NCI-H1436 (cell line): Measurements from ENCODE around the gene PDZD8.

ENCODE experiments used
- DNase-seq: peaks from one replicate; lab custom pipeline; 2025; lab: John Stamatoyannopoulos, UW

The PDZD8 gene

DNA sequence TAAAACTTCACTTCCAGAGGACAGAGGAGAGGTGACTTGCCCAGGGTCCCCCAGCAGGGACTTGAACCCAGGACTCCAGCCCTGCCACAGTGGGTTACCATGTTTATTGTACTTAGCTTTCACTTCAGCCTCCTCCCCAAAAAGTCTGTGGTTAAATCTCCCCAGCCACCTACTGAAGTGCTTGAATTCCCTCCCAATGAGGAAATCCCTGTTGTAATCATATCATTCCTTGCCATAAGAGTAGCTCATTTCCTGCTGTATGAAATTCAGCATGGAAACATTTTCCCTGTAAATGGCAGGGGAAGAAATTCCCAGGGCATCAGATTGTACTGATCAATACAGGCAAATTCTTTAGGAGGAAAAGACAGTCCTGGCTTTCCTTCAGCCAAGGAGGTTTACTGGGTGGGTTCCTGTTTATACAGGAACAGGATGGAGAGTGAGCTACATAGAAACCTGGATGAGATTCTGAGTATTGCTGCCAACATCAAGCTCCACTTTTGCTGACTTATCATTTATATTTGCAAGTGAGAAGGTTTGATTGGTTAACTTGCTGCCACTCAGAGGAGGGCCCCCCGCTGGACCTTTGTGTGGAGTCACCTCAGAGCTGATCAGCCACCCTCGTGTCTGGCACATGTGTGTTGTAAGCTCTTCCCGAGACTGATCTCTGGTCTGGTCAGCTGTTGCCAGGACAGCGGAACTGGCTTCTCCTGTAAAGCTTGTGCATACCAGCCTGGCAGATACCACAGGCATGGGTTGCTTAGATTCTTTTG lies 16.4 kb upstream of the PDZD8 start:
- no peak for DNase-seq

DNA sequence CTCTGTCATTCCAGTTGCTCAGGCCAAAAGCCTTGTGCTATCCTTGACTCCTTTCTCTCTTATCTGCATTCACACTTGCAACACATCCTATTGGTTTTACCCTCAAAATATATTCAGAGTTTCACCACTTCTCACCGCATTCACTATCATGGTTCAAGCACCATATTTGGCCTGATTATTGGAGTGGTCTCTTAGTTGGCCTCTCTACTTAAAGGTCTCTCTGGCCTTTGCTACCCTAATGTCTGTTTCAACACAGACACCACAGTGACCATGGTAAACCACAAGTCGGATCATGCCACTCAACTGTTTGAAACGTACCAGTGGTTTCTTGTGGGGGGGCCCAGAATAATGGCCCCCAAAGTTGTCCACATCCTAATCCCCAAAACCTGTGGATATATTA lies 15.2 kb upstream of the PDZD8 start:
- DNase-seq, result no peak

DNA sequence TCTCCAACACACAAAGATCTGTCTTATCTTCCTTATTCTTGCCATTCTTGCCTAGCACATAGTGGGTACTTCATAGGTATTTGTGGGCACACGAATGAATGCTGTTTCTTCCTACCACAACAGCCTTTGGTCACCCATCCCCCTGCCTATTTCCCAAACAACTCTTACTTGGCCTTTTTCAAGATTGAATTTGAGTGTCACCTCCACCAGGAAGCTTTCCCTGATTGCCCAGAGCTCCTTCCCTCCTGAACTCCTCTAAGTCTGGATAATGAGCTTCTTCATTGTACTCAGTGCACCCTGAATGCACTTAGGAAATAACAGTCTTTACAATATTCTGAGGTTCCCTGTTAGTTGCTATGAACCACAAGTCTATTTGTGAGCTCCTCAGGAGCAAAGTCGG lies 11.6 kb upstream of the PDZD8 start:
- DNase-seq, result no peak

DNA sequence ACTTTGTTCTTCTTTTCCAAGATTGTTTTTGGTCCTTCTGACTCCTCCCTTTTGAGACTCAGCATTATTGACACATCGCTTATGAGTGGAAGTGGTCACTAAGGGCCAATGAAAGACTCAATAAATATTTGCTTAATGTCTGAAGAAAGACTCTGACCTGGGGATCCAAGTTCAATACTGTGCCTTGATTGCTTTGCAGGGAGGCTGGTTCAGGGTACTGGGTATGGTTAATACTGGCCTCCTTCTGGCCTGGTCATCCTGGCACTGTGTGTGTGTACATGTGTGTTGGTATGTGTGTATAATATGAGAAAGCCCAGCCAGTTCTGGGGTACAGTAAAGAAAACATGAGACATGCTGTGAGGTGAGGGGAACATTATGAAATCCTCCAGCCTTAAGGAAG lies 7.6 kb upstream of the PDZD8 start:
- no peak for DNase-seq

DNA sequence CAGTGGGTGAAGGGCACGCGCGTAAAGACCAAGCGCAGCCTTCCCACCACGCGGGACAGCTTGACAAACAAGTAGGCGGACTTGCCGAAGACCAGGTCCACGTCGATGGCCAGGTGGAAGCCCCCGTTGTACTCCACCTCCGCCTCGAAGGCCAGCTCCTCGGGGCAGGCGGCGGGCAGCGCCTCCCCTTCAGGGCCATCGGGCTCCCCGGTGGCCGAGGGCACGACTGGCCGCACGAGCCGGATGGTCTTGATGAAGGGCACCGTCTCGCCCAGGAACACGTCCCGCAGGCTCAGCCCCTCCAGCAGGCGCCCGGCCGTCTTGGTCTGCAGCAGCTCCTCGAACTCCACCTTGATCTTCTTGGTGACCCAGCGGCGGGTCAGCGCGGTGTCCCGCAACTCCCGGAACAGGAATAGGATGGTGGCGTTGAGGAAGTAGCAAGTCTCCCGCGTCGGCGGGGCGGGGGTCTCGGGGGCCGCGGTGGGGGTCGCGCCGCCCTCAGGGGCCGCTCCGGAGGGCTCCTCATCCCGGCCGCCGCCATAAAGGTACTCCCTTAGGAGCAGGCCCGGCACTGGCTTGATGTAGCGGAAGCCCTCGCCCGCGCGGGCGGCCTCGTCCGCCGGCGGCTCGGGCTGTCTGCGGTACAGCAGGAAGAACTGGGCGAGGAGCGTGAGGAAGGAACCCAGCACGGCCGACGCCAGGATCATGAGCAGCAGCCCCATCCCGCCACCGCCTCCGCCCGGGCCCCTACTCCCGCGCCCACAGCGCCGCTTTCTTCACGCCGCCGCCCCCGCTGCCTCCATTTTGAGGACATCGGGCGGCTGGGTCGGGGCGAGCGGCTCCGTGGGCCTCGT lies 507 bp downstream of the PDZD8 start:
- peak; percentile 47 for DNase-seq

DNA sequence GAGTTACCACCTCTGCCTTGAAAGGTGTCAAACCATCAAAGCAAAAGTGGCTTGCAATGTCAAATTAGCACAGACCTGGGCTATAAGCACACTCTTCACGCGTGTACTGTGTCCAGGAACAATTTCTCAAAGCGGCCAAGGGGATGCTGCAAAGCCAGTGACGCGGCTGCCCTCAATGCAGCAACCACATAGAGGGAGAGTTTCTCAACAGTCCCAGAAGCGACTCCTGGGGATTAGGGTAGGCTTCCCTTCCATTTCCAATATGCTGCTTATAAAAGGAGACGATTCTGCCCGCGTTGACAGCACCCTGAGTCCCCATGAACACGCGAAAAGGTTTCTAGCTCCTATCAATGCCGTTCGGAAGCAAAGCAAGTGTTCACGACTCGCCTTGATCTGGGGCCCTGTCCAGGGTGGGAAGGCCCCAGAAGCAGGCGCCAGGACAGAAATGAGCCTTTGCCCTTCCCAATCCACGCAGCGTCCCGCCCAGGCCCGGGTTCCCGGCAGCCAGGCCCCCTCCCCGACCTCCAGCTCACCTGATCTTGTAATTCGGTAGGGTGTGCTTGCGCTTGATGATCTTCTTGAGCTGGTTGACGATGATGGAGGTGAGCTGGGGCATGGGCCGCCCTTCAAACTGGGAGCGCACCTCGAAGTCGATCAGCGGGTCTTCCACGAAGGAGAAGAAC lies 1.3 kb downstream of the PDZD8 start:
- no peak for DNase-seq

DNA sequence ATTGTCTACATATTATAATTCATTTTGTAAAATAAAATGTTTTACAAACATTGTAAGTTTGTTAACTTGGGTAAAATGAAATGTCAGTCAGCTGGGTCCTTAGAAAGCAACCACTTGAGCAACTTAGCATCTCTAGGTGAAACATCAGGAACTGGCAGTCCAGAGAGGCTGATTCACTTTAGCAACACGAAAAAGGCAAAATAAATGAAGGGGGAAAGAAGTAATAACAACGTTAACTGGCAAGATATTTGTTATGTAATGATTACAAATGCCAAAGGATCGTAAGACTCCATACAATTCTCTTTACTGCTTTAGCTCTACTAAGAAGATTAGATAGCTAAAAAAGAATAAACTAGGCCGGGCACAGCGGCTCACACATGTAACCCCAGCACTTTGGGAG lies 5.0 kb downstream of the PDZD8 start:
- DNase-seq, result no peak

DNA sequence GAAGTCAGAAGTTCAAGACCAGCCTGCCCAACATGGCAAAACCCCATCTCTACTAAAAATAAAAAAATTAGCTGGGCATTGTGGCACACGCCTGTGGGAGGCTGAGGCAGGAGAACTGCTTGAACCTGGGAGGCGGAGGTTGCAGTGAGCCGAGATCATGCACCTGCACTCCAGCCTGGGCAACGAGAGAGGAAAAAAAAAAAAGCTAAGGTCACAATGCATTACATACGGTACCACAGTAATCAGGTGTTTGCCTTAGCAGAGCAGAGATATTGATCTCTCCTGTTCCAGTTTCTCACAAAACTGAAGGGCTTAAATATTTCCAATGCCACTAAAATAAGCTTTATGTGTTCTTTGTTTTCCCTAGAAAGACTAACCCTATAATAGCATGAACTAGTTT lies 7.5 kb downstream of the PDZD8 start:
- no peak for DNase-seq

DNA sequence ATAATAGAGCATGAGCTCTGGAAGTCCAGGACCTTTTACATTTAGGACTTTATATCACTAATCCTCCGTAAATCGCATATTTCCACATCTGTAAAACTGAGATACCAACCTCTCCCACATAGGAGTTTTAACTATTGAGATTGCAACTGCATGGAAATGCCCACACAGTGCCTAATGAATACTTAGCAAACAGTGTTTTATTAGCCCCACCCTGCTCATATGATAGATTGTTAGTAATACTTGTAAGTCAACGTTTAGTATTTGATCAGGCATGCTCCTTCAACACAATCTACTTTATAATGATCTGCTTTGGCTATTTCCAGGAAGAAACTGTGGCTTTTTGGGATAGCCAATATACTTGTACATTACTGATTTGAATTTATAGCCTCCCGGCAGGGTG lies 8.5 kb downstream of the PDZD8 start:
- DNase-seq, result no peak

DNA sequence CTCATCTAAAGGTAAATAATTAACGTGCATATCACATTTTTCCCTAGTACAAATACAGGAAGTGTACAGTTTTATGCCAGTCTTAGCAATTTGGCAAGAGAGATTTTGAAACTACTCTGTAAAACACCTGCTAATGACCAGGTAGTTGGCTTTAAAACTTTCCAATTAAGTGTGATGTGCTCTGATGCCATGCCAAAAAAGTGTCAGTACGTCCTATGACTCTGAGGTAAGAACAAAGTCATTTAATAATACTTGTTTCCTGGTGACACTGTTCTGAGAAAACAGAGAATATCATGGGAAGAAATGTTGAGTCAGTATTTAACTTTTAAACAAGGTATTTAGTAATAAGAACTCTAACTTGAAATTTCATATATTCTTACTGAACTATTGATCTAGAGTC lies 9.6 kb downstream of the PDZD8 start:
- DNase-seq, result peak; percentile 11

DNA sequence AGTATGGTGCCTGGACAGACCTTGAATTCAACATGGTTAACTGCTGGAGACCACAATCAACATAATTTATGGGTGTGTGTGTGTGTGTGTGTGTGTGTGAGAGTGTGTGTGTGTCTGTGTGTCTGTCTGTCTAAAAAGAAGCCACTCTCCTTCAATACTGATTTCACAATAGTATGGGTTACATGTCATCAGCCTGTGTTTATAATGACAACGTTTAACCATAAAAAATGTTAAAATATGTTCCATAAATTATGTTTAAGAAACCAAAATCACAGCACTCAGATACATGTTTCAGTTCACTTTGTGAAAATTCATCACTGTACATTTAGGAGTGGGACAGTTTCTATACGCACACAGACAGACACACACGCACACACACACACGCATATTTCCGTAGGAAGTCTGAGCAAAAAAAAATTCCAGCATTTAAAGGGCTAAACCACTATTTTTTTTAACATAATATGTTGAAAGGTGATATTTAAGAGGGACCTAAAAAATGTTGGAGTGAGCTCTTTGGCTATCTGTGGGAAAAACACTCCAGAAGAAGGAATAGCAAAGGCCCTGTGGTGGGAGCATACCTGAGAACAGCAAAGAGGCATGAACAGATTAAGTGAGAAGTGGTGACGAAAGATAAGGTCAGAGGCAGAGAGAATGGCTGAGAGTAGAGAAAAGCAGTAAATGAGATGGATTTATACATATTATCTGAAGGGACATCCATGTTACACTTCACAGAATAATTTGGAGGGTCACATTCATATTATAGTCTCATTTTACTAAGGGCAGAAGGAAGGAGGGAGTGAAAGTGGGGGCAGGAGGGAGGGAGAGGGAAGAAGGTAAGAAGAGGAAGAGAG lies 10.9 kb downstream of the PDZD8 start:
- DNase-seq, result no peak

DNA sequence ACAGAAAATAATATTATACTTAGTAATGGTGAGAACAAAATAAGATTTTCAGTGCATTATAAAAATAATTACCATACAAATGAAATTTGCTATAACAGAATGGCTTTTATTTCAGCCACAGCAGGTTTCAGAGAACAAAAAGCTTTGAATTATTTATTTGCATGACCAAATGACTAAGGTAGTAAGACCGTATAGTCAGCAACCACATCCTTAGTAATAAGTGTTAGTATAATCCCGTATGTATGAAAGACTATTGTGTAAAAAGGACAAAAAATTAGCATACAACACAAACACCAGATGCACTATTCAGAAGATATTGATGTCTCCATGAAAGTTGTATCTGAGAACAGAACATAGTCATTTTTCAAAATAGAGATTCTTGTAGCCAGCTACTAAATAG lies 12.2 kb downstream of the PDZD8 start:
- DNase-seq, result no peak

DNA sequence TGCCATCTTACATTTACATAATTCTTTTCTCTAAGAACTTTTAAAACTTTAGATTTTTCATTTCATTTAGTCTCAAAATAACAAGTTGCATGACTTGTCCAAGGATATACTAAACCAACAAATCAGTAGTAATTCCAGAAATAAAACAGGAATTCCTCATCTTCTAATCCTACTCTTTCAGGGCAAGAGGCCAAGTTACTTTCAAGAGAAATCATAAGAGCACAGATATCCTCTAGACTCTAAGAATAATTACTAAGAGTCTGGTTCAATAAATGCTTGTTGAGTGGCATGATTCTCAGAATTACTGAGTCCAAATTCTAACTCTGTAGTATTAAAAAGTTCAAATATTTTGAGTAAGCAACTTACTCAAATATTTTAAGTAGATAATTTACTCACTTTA lies 12.9 kb downstream of the PDZD8 start:
- no peak for DNase-seq

DNA sequence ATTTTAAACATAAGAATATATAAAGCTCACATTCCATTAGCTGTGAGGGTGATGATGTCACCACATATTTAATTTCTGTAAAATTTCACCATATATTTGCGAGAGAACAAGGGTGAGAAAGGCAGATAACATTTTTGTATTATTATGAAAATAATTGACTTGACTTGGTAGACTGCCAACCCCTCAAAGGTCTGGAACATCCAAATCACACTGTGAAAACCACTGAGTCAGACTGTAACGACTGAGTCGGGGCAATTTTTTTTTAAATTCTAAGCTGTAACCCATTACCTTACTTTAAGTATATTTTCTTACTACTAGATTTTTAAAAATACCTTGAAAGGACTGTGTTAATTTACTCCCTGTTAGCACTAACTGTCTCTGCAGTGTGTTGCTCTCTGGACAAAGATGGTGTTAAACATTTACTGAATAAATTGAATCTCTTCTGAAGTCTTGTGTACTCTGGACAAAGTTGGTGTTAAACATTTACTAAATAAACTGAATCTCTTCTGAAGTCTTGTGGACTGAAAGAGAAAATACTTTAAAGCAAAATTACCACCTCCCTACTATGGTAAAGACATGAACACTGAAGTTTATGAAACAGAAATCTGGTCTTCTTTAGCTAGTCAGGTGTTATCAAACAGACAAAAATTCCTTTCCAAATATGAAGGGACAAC lies 14.1 kb downstream of the PDZD8 start:
- no peak for DNase-seq

DNA sequence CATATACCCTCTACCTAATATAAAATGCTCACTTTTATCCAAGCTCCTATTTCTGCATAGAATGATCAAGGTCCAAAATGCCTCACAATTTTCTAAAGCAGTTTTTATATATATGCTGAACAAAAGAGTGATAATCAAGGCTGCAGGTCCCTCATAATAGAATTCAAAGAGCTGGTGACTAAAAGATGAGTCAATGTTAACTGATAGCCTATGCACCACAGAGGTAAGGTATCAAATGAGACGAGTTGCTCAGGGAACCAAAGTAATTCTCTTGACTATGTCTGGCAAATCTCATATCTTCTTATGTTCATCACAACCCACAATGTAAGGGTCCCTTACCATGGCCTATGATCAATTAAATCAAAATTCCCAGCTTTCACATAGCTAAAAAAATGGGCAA lies 15.2 kb downstream of the PDZD8 start:
- DNase-seq, result no peak

DNA sequence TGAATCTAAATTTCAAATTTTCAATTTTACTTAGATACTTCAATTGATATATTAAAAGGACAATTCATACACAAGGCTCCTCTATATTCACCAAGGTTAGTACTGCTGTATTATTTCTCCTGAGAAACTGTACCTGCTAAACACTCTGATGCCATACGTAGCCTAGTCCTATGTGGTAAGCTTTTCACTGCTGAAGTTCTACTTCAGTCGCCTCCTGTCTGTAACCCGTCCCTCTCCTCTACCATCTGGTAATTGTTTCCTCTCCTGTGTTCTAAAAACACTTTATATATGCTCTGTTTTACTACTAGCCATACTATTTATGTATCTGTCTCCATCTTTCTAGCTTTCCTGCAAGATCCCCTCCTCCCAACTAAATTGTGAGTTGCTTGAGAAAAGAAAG lies 20.2 kb downstream of the PDZD8 start:
- DNase-seq, result no peak

DNA sequence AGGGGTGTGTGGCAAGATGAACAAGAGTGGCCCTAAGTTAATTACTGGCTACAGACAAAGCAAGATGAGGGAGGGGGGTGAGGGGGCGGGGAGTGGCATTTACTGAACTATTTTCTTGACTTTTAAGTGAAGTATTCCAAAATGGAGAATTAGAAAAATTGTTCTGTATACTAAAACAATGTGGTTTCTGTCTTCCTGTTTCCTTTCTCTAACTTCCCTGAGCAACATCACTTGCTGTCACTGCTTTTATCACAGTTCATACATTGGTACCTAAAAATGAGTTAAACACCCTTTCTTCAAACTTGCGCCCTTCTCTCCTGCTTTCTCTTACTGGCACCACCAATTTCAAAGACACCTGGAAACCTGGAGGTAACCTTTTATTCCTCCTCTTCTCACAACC lies 21.6 kb downstream of the PDZD8 start:
- DNase-seq, result no peak

DNA sequence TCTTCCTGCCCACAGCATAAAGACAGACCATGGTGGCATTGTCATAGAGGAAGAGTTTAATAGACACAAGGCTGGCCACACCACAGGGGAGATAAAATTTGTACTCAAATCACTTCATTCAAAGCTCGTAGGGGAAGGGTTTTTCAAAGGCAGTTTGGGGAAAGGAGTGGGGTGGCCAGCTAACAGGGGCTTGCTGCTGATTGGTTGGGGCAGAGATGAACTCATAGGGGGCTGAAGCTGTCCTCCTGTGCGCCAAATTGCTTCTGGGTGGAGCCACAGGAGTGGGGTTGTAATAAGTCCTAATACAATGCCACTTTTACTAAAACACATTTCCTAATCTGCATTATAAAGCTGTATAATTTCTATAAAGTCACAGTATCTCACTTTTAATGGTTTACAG lies 22.5 kb downstream of the PDZD8 start:
- DNase-seq, result no peak

DNA sequence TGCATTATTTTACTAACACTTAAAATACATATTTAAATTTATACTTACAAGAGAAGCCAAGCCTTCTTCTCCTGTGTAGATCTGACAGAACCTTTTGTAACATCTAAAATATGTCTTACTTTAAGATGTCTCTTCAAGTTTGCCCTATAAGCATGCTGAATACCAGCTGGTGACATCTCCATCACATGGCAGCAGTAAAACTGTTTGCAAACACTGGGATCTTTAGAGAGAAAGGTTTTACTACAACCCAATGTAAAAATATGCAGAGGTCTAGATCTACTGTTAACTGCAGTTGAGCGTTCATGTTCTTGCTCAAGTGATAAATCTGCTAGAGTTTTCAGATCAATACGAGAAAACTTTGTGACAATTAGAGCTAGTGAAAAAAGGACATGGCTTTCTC lies 23.2 kb downstream of the PDZD8 start:
- DNase-seq, result no peak

DNA sequence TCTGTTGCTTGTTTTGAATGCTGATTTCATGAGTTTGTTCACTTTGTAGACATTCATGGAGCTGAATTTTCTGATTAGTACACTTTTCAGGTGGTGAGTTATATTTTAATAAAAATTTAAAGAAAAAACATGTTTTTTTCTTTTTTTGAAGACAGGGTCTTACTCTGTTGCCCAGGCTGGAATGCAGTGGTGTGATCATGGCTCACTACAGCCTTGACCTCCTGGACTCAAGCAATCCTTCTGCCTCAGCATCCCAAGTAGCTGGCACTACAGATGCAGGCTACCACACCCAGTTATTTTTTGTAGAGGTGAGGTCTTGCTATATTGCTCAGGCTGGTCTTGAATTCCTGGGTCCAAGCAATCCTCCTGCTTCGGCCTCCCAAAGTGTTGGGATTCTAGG lies 23.7 kb downstream of the PDZD8 start:
- DNase-seq, result no peak

DNA sequence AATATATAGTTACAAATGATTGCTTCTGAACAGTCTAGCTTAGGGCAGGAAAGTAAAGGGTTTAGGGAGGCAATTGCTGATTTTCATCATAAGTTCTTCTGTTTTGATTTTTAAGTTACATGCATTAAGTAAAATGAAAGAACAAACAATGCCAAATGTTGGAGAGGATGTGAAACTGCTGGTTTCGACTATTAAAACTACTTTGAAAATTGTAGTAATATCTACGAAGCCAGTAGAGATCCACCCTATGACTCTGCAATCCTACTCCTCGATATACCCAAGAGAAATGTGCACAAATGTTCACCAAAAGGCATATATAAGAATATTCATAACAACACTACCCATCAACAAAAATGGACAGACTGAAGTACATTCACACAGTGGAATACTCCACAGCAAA lies 24.3 kb downstream of the PDZD8 start:
- DNase-seq, result no peak

DNA sequence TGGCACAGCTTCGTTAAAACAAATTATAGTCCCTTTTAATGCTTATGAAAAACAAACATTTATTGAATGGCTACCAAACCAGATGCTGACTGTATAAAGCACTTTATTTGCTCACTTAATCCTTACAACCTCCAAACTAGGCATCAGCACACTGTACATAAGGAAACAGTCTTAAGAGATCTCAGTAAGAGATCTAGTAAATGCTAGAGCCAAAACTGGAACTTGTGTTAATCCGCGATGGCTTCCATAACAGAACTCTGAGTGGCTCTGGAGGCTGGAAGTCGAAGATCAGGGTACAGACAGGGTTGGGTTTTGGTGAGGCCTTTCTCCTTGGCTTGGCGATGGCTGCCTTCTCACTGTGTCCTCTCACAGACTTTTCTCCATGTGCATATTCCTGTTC lies 27.0 kb downstream of the PDZD8 start:
- no peak for DNase-seq
